GM19395 (cell line): ENCODE data around the gene ANKRD6.

ENCODE experiments used
- ATAC-seq: cut with Tn5 transposase; IDR thresholded peaks from one replicate; pipeline ENCODE4 v1.9.1; 2021; ENCODE audit warnings: mild to moderate bottlenecking, moderate library complexity; ENCODE audit not compliant: unreplicated experiment

The ANKRD6 gene

DNA sequence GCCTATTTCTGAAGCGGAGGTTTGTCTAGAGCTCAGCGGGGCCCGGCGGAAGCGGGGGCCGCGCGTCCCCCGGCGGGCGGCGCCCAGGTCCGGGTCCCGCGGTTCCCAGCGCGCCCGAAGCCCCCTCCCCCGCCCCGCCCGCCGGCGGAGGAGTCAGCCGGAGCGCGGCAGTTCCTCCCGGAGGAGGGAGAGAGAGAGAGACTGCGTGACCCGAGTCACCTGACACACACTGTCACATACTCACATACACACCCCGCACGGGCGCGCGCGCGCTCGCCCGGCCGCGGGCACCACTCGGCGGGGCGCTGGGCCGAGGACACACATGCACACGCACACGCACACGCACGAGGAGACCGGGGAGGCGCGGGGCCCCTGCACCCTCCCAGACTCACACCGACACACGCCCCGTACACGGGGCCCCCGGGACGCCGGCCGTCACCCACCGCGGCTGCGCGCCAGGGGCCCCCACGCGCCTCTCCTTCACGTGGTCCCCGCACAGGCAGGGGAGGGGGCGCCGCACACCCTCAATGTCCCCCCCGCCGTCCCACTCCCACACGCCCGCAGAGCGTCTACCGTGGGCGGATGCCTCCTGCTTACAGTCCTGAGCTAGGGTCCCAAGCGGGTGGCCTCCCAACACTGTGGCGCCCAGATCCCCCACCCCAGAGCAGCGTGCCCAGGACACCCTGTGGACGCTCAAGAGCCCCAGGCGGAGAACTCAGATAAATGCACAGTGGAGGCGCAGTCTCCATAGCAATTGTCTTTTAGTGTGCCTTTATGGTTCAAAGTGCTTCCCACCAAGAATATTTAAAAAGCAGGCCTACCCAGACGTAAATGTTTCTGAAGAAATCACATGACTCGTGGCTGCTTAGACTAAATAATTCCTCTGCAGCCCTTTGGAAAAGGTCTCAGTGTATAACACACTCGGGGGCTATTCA lies 20.6 kb upstream of the ANKRD6 start, which contains the start of gene RRAGD:
RRAGD (minus strand) TSS at position 203 of the 935 bp plus-strand sequence. CDS start 280 bp downstream, outside the sequence.
- ATAC-seq, result peak; percentile 75

DNA sequence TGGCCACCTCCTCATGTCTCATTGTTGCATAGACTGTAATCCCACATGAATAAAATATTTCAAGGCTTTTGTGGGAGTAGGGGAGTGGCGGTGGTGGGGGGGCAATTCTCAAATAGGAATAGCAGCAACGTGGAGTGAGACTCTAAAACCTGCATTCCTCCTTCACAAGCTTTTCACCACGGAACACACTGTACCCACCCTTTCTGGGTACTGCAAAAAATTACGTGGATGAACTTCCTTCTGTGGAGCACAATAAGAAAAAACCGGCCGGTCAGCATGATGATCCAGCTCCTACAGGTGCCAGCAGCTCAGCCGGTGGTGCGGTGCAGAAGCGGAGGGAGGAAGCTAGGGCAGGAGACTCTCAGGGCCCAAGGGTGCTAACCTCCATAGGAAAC lies 19.9 kb upstream of the ANKRD6 start:
- ATAC-seq, result no peak

DNA sequence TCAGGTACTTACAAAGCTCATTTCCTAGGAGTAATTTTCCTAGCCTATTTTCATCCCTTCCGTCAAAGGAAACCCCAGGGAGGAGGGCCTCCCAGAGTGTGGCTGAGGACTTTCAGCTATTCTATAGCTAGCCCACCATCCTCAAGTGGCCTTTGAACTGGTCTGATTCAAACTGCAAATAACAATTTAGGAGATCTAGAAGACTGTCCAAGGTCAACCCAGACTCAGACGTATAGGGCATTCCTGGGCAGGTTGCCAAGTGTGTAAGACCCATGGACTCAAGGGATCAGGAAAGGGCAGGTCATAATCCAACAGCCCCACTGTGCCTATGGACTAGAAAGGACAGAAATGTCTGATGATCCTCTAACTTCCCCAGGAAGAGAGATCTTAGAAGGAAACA lies 18.7 kb upstream of the ANKRD6 start:
- no peak for ATAC-seq

DNA sequence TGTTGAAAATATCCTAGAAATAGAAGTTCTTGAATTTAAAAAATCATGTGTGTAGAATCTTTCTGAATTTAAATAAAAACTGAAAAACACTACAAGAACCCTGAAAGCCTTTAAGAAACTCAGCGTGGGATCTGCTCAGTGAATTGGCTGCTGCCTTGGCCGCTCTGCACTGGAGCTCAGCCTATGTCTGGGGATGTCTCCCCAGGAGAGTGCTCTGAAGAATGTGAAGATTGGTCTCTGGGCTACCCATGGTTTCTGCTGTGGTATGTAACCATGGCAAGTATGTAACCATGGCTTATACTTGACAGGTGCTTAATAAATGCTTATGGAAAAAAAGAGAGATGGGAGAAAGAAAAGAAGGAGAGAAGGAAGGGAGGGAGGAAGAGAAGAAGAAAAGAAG lies 17.8 kb upstream of the ANKRD6 start:
- no peak for ATAC-seq

DNA sequence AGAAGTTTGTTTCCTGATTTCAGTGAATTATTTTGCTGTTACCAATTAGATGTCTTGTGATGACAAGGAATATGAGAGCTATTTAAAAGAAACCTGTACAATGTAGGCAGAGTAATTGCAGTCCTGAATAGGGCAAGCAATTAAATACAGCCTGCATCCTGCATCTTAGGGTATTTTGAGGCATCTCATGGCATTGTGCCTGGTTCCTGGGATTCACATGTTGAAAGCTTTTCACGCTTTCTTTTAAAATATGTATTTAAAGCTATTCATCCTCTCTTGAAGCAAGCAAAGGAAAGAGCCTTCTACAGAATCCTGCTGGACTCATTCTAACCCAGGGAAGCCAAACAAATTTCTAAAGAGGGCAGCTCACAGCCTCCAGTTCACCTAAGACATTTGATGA lies 16.2 kb upstream of the ANKRD6 start:
- ATAC-seq, result no peak

DNA sequence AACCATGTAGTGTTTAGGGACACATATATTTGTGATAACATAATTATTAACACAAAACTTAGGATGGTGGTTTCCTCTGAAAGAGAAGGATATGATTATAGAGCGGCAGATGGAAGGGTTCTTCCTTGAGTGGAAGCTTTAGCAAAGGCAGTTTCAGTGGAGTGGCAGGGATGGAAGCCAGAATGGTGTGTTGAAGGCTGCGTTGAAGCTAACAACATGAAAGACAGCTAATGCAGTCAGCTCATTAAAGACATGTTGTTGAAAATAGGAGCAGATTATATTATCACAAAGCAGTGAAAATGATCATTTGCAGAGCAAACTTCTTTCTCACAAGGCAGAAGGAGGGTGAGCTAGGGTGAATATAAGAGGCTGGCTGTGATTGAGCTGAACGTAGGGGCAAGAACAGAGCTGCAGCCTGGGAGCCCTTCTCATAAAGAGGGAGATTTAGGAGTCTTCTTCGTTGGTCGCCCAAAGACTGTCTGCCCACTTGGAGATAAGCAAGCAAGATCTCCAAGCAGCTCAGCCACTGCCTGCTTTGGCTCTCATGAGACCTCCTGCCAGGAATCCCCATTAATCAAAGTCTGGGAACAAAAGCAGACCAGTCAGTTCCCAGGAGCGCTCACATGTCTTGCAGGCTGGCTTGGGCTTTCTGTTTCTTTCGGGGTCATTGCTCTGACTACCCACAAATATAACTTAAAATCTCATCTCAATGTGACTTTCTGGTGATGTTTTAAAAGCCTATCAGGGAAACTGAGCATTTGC lies 2.6 kb upstream of the ANKRD6 start:
- ATAC-seq, result no peak

DNA sequence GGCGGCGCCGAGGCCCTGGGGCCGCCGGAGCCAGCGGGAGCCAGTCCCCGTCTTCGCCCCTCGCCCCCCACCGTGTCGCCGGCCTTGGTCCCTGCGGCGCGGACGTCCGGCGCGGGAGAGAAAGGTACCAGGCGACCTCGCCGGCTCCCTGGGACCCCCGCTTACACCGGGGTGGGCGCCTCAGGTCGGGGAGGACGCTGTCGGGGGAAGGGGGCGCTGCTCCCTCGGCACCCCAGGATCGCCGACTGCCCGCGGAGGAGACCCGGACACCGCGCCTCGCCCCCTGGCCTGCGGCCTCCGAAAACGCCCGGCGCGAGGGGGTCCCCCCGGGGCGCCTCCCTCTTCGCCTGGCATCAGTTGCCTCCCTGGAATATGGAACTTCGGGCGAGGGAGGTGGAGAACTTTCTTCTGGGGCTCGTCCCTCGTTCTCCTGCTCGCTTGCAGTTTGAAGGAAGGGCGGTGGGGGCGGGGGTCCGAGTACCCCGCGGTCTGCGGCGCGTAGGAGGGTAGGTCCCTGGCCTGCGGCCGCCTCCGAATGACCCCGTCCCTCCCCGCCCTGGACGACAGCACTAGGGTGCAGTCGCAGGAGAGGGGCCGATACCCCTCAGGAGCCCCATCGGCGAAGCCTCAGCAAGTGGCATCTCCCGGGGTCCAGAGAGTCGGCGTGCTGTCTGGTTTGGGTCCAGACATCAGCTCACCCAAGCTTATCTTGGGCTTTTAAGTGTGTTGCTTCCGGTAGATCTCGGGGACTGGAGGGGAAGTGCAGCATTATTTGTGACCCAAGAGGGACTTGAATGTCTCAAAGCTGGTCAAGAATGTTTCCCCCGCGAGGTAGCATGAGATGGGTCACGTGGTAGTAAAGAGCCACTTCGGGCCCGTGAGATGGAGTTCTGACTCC lies 549 bp downstream of the ANKRD6 start:
- peak; percentile 48 for ATAC-seq

DNA sequence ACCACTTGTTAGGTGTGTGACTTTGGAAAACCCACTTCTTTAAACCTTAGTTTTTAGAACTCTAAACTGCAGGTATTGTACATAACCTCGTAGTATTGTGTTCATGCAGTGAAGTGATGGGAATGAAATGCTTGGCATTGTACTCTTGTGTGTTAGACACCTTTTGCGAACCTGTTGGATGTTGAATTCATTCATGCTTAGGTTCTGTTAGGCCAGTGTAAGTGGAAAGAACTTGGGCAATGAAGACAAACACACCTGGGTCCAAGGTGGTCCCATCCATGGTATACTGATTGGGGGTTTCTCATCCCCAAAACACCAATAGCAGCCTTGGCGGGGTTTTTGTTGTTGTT lies 1.2 kb downstream of the ANKRD6 start:
- ATAC-seq, result no peak

DNA sequence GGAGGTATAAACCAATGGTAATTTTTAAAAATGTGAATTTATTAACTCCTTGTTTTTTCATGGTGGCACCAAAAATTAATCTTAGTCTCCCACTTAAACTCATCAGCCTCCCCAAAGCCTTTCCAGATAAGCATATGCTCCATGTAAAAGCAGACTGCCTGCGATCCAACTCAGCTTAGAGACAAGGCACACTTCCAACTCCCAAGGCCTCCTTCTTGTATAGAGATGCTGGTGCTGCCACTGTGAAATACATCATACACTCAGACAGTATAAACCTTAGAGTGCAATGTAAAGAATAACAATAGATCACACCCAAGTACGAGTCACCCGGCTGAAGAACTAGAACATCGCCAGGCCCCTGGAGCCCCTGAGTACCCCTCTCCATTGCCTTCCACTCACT lies 2.0 kb downstream of the ANKRD6 start:
- no peak for ATAC-seq

DNA sequence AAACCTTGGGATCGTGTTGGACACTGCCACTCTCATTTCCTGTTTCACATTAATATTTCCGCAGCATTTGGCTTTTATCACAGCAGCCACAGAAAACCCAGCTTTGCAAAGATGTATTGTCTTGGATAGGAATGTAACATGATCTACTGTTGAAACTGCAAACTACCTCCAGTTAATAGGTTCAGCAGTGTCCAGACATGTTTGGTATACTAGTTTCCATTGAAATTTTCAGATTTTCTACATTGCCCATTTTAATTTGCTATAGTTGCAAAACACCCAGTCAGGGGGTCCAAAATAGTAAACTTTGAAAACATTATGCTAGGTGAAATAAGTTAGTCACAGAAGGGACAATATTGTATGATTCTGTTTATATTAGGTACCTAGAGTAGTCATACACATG lies 3.3 kb downstream of the ANKRD6 start:
- ATAC-seq, result no peak

DNA sequence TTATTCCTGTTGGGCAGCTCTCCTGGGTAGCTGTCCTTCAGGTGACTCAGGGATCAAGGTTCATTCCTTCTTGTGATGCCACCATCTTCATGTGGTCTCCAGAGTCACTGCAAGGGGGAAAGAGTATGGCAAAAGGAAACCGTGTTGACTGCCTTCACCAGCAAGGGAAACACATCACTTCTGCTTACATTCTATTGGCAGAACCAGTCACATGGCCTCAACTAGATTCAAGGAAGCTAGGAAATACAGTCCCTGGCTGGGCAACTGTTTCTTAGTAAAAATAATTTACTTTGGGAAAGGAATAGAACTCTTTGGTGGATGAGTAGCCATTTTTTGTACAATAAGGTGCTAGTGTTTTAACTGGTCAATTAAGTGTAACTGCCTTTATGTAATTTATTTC lies 5.3 kb downstream of the ANKRD6 start:
- no peak for ATAC-seq

DNA sequence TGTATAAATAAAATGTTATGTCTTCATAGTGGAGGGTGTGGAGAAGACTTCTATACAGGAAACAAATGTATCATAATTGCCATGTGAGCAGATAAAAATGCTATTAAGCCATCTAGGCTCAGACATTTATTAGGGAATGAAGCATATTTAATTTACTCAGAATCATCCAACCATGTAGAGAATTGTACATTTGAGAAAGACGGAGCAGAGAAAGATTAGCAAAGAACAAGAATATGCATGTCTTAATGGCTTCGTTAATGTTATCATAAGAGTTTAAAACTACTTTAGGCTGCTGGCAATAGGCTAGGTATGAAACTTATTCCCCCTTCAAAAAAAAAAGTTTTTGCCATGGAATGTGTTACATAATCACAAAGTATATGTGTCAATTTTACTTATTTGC lies 6.1 kb downstream of the ANKRD6 start:
- no peak for ATAC-seq

DNA sequence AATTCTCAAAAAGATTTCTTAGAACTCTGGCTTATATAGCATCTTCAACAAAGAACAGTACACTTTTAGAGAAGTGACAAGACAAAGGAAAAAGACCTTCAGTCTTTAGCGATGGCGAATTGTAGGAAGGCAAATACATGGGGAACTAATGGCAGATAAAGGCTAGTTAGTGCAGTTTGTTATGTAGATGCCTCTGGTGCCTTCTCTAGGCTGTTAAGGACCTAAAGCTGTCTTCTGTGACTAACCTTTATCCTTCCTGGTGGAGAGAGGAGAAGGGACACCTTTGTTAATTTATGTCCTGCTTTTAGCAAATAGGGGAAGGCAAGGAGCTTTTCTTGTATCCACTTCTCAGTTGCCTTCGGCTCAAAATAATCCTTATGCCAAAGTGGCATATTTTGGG lies 7.2 kb downstream of the ANKRD6 start:
- no peak for ATAC-seq

DNA sequence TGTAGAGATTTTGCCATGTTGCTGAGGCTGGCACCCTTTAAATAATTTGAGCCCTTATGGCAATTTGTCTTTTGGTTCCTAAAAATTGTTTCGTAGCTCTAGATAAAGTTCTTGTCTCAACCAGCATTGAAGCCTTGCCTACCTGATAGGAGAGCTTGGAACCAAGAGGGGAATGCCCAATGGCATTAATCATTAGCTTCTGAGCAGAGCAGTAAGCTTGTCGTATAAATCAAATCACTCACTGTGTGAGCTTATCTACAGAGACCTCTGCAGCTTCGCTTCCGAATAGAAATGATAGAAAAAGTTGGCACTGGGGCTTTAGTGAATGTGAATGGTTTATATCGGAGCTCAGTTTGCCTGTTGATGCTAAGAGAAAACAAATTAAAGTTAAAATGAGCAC lies 10.7 kb downstream of the ANKRD6 start:
- no peak for ATAC-seq

DNA sequence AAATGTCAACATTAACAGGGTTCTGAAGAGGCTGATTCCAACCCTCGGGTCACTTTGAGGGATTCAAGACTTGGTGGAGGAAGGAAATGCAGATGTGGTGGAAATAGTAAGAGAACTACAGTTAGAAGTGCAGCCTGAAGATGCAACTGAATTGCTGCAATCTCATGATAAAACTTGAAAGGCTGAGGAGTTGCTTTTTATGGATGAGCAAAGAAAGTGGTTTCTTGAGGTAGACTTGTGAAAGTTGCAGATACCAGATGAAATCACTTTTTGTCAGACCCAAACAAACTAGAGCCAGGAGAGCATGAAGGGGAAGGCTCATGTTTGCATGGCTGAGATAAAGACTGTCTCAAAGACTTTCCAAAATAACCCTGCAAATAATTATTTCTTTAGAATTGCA lies 16.2 kb downstream of the ANKRD6 start:
- ATAC-seq, result no peak

DNA sequence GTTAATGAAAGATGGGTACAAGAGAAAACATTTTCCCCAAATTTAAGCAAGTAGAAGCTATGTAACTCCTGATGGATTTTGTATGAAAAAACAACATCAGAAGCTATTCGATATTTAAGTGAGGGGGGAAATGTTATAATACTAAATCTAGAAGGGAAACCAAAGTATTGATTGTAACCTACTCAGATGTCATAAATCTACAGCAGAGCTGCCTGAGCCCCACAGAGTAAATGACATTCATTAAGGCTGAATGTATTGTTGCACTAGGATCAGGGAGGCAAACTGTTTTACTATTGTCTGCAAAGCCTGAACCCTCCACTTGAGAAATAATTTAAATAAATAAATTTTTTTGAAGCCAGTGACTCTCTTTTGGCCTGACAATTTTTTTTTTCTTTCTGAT lies 19.3 kb downstream of the ANKRD6 start:
- ATAC-seq, result no peak

DNA sequence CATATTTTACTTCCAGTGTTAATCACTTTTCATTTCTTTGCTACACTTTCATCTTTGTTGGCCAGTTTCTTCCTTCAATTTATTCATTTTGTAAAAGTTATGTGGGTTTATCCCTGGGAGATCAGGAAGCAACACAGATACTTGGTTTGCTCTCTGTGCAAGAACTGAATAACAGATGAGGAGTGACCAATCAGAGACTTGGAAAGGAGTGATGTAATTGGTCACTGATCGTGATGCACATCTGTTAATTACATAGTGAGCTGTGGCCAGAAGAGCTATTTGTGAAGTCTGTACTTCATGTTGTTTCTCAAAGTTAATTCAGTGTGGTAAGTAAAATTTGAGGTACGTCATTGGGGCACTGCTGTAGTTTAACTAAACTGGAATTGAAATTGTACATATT lies 21.3 kb downstream of the ANKRD6 start:
- ATAC-seq, result no peak

DNA sequence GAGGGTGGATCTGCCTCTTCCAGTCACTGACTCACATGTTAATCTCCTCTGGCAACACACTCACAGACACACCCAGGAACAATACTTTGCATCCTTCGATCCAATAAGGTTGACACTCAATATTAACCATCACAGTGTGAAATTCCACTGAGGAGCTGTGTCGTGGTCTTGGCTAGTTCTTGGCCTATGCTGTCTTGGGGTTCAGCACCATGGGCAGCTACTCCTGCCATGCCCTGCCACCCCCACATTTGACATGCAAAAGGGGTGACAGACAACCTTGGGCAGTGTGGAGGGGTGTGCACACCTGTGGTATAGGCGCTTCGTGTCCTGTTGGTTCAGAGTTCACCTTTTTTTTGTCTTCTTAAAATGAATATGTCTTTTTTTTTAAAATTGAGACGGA lies 25.8 kb downstream of the ANKRD6 start:
- ATAC-seq, result no peak

DNA sequence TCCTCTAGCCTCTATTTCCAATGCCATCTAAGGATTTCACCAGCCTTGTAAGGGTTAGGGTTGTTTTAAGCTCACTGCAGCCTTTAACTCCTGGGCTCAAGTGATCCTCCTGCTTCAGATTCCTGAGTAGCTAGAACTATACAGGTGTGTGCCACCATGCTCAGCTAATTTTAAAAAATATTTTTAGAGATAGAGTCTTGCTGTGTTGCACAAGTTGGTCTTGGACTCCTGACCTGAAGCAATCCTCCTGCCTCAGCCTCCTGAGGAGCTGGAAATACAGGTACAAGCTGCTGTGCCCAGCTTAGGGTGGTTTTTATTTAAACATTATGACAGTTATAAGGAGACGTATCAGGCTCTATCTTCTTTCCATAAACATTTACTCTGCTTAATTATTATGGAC lies 26.5 kb downstream of the ANKRD6 start:
- ATAC-seq, result no peak

DNA sequence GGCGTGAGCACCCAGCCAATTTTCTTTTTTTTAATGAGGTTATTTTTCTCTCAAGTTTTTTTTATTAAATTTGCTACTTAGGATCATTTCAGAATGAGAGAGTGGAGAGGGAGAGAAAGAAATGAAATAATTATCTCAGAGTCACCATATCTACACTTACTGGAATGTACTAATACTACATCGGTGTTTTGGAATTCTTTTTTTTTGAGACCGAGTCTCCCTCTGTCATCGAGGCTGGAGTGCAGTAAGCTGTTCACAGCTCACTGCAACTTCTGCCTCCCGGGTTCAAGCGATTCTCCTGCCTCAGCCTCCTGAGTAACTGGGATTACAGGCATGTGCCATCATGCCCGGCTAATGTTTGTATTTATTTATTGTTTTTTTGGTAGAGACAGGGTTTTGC lies 27.8 kb downstream of the ANKRD6 start:
- no peak for ATAC-seq

DNA sequence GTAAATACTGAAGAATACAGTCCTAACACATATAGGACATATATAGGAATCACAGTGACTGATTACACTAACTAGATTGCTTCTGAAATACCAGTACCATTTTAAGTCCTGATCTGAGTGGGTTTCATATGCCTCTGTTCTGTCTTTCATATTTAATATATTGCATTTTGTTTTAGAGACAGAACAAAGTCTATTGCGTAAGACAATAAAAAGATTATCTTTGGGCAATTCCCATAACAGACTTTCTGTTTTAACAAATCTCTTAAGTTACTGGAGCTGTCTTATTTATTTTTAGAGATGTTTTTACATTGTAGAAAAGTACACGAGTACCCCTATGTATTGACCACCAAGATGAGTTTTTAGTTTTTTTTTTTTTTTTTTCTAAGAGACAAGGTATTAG lies 29.6 kb downstream of the ANKRD6 start:
- ATAC-seq, result no peak
